ENCODE measurements around the gene RAB29. TPM values are rescaled to one million over a fixed set of nuclear protein-coding genes. Genes with fewer than 3 reads are reported as not detected.
"Not testable (repeated sequence)": the region's sequence is repeated elsewhere in the genome, so short reads cannot be mapped to it uniquely, and the experiment has no call there.

RAB29 gene
- total RNA-seq, 4 donors from 2014 or later, result 1.1 to 13.9 (median 10.2) TPM

DNA sequence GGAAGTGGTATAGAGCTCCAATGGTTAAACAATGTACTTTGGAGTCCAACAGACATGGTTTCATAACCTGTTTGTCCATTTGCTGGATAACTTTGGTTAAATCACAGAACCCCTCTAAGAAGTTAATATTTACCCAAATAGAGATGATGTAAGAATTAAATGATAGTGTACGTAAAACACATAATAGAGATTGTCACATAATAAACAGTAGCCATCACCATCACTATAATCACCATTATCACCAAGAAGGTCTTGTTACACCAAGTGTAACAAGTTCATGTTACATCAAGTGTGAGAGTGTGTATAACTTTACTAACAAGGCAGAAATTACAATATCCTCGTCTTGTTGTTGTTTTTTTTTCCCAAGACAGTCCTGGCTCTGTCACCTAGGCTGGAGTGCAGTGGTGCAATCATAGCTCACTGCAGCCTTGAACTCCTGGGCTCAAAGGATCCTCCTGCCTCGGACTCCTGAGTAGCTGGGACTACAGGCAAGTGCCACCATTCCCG, 48.6 kb downstream of the RAB29 start:
- H3K36me3 ChIP-seq, result peaks cover 0 to 38% (median 8%) of the 10 kb centered on the region in 4 donors
- intact Hi-C loops (cut with DNase I; ENCODE audit: low total_unique reads) (no loop called here), in situ Hi-C loops (cut with MboI; ENCODE audit: low pct_ligation_motif_present in 1 of 4, low pct_unique_long_range_greater_than_20kb in 1 of 4, low sequenced_read_pairs in 3 of 4) (no loop called here)
- WGBS, 2 donors (ENCODE audit: low coverage in 1 of 2), result 66 to 81% methylated on average over 4 of the region's 4 CpGs
- no peak overlapping the region for H3K27ac ChIP-seq
- H3K4me3 ChIP-seq, result no peak overlapping the region
- H3K4me1 ChIP-seq, result peaks cover 0 to 9% (median 2%) of the 10 kb centered on the region in 4 donors
- TF ChIP-seq POLR2AphosphoS5 (IDR thresholded peaks at IDR 0.05), result no peak
- TF ChIP-seq POLR2A (IDR thresholded peaks at IDR 0.05), result no peak
- TF ChIP-seq EP300 (IDR thresholded peaks at IDR 0.05; ENCODE audit: low read depth), result no peak
- TF ChIP-seq, protein P1, sequence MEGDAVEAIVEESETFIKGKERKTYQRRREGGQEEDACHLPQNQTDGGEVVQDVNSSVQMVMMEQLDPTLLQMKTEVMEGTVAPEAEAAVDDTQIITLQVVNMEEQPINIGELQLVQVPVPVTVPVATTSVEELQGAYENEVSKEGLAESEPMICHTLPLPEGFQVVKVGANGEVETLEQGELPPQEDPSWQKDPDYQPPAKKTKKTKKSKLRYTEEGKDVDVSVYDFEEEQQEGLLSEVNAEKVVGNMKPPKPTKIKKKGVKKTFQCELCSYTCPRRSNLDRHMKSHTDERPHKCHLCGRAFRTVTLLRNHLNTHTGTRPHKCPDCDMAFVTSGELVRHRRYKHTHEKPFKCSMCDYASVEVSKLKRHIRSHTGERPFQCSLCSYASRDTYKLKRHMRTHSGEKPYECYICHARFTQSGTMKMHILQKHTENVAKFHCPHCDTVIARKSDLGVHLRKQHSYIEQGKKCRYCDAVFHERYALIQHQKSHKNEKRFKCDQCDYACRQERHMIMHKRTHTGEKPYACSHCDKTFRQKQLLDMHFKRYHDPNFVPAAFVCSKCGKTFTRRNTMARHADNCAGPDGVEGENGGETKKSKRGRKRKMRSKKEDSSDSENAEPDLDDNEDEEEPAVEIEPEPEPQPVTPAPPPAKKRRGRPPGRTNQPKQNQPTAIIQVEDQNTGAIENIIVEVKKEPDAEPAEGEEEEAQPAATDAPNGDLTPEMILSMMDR (IDR thresholded peaks at IDR 0.05), result no peak
- no peak for DNase-seq
- no peaks in the 10 kb centered on the region for H3K9me3 ChIP-seq
- no peaks in the 10 kb centered on the region for H3K27me3 ChIP-seq

DNA sequence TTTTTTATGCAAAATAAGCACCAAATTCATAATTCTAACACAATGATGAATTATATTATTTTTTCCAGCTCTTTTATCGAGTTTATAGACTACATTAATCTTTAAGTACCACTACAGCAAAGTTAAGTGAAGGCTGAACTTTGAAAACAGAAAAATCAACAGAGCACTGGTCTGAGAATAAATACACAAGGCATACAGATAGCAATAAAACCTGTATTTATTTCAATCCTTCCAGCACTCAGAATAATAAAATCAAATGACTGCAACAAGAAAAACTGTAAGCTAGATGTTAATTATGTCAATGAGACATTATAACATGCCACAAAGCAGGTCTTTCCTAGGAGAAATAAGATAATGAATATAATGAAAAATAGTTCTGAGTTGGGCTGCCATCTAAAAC, 49.8 kb downstream of the RAB29 start:
- H3K36me3 ChIP-seq, result peaks cover 0 to 48% (median 13%) of the 10 kb centered on the region in 4 donors
- no peaks in the 10 kb centered on the region for H3K9me3 ChIP-seq
- WGBS, 2 donors (ENCODE audit: low coverage in 1 of 2), result 40 to 52% methylated on average over 1 of the region's 1 CpG
- no peak overlapping the region for H3K27ac ChIP-seq
- no peak for TF ChIP-seq EP300 (IDR thresholded peaks at IDR 0.05; ENCODE audit: low read depth)
- no peak for TF ChIP-seq POLR2A (IDR thresholded peaks at IDR 0.05)
- no peak for TF ChIP-seq POLR2AphosphoS5 (IDR thresholded peaks at IDR 0.05)
- TF ChIP-seq, protein P1 (IDR thresholded peaks at IDR 0.05), result no peak
- no peak for DNase-seq
- no peaks in the 10 kb centered on the region for H3K27me3 ChIP-seq
- peaks cover 0 to 9% (median 2%) of the 10 kb centered on the region in 4 donors for H3K4me1 ChIP-seq
- H3K4me3 ChIP-seq, result no peak overlapping the region
- in situ Hi-C loops (cut with MboI; ENCODE audit: low pct_ligation_motif_present in 1 of 4, low pct_unique_long_range_greater_than_20kb in 1 of 4, low sequenced_read_pairs in 3 of 4) (no loop called here), intact Hi-C loops (cut with DNase I; ENCODE audit: low total_unique reads) (no loop called here)

DNA sequence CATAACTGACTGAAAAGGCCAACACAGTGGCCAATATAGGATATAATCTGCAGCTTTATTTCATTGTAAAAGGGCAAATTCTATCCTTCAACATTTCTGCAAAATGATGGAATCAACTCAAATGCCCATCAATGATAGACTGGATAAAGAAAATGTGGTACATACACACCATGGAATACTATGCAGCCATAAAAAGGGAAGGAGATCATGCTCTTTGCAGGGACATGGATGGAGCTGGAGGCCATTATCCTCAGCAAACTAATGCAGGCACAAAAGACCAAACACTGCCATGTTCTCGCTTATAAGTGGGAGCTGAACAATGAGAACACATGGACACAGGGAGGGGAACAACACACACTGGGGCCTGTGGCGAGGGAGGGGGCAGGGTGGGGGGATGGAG, 54.5 kb downstream of the RAB29 start:
- H3K4me1 ChIP-seq, result peaks cover 0 to 22% (median 10%) of the 10 kb centered on the region in 4 donors

DNA sequence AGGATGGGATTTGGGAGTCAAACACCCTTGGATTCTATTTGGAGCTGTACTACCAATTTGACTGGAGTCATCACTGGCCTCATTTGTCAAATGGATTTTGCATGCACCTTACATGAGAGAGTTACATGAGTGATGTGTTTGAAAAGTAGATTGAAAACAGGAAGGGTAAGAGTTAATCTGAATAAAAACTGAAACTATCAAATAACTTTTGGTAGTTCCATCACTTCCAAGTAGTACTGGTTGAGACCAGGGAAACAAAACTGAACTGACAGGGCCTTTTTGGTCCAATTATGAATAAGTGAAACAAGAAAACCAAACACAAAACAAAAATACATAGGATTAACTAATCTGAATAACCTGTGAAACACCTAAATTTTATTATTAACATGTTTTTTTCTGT, 55.5 kb downstream of the RAB29 start:
- in situ Hi-C loops (cut with MboI; ENCODE audit: low pct_ligation_motif_present in 1 of 4, low pct_unique_long_range_greater_than_20kb in 1 of 4, low sequenced_read_pairs in 3 of 4) (loop anchor here in 1 of 4 donors (10.0 kb wide), 1 partner anchor 65 kb away; no protein-coding TSS in a partner anchor), intact Hi-C loops (cut with DNase I; ENCODE audit: low total_unique reads) (no loop called here)
- Histone ChIP-seq H3K9me3 (no peaks in the 10 kb centered on the region), H3K4me1 (peaks cover 0 to 23% (median 14%) of the 10 kb centered on the region in 4 donors), H3K36me3 (peaks cover 0 to 57% (median 22%) of the 10 kb centered on the region in 4 donors), H3K27me3 (no peaks in the 10 kb centered on the region), H3K4me3 (no peak overlapping the region), H3K27ac (no peak overlapping the region)
- no peak for DNase-seq
- TF ChIP-seq EP300 (IDR thresholded peaks at IDR 0.05; ENCODE audit: low read depth) (no peak), POLR2AphosphoS5 (IDR thresholded peaks at IDR 0.05) (no peak), POLR2A (IDR thresholded peaks at IDR 0.05) (no peak)
- TF ChIP-seq, protein P1 (IDR thresholded peaks at IDR 0.05), result no peak

More for the DNA sequence above, 54.5 kb downstream of the RAB29 start:
- H3K27ac ChIP-seq; H3K4me3 ChIP-seq; intact Hi-C loops (cut with DNase I; ENCODE audit: low total_unique reads); H3K9me3 ChIP-seq; in situ Hi-C loops (cut with MboI; ENCODE audit: low pct_ligation_motif_present in 1 of 4, low pct_unique_long_range_greater_than_20kb in 1 of 4, low sequenced_read_pairs in 3 of 4); DNase-seq; H3K27me3 ChIP-seq: not testable (repeated sequence)
- H3K36me3 ChIP-seq, result peaks cover 0 to 57% (median 22%) of the 10 kb centered on the region in 4 donors
- WGBS, 2 donors (ENCODE audit: low coverage in 1 of 2), result 97 to 100% methylated on average over 1 to 2 of the region's 2 CpGs

DNA sequence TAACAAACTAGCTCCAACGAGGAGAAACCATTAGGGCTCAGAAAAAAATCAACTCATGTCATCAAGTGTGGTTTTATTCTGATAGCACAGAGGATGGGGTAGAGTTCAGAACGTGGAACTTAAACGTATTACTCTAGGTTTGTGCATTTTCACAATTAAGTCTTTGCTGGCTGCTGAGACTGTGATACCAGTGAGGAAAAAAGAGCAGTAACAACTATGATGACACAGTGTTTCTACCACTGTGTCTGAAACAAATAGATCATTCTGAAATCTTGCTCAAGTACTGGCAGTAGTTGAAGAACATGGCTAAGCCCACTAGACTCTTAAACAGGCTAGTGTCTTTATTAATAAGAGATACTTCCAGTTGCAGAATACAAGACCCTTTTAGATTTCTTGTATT, 56.3 kb downstream of the RAB29 start:
- no peak for DNase-seq
- Histone ChIP-seq H3K9me3 (no peaks in the 10 kb centered on the region), H3K27ac (no peak overlapping the region), H3K4me1 (peaks cover 0 to 24% (median 15%) of the 10 kb centered on the region in 4 donors), H3K4me3 (no peak overlapping the region), H3K27me3 (no peaks in the 10 kb centered on the region), H3K36me3 (peaks cover 0 to 55% (median 22%) of the 10 kb centered on the region in 4 donors)
- in situ Hi-C loops (cut with MboI; ENCODE audit: low pct_ligation_motif_present in 1 of 4, low pct_unique_long_range_greater_than_20kb in 1 of 4, low sequenced_read_pairs in 3 of 4), result loop anchor here in 1 of 4 donors (10.0 kb wide), 1 partner anchor 64 kb away; no protein-coding TSS in a partner anchor
- intact Hi-C loops (cut with DNase I; ENCODE audit: low total_unique reads), result no loop called here
- no peak for TF ChIP-seq POLR2AphosphoS5 (IDR thresholded peaks at IDR 0.05)
- TF ChIP-seq, protein P1 (IDR thresholded peaks at IDR 0.05), result no peak
- no peak for TF ChIP-seq POLR2A (IDR thresholded peaks at IDR 0.05)
- no peak for TF ChIP-seq EP300 (IDR thresholded peaks at IDR 0.05; ENCODE audit: low read depth)
- WGBS, 2 donors (ENCODE audit: low coverage in 1 of 2), result 53 to 72% methylated on average over 3 of the region's 3 CpGs
